Nephron progenitor cell (in vitro differentiated cells): ENCODE results near the gene TSC2.
A peak's percentile ranks its signal among the peaks of the same experiment; 100 is the strongest.

ENCODE experiments used
- DNase-seq: peaks from one replicate; pipeline ENCODE4 v3.0.0; 2021
- H3K27ac Mint-ChIP-seq: 2 replicates; pipeline ENCODE4 v1.8.0; 2021; ENCODE audit warnings: mild to moderate bottlenecking, moderate library complexity, mixed read lengths
- H3K27me3 Mint-ChIP-seq: 2 replicates; pipeline ENCODE4 v1.8.0; 2021; ENCODE audit warnings: mild to moderate bottlenecking, low read depth, mixed read lengths; ENCODE audit not compliant: poor library complexity
- H3K36me3 Mint-ChIP-seq: 2 replicates; pipeline ENCODE4 v1.8.0; 2021; ENCODE audit warnings: low read depth, mixed read lengths
- H3K4me1 Mint-ChIP-seq: 2 replicates; pipeline ENCODE4 v1.8.0; 2021; ENCODE audit warnings: mixed read lengths
- H3K4me3 Mint-ChIP-seq: 2 replicates; pipeline ENCODE4 v1.8.0; 2021; ENCODE audit warnings: mild to moderate bottlenecking, moderate library complexity, mixed read lengths
- H3K9me3 Mint-ChIP-seq: 2 replicates; pipeline ENCODE4 v1.8.0; 2021; ENCODE audit warnings: mild to moderate bottlenecking, moderate library complexity, mixed read lengths
- TF ChIP-seq, protein P1 (sequence below): fragments of 200-600 bp; sonication (generic); IDR thresholded peaks from 2 replicates; pipeline ENCODE4 v1.5.0; 2021; ENCODE audit warnings: antibody characterized with exemption

Gene TSC2

DNA sequence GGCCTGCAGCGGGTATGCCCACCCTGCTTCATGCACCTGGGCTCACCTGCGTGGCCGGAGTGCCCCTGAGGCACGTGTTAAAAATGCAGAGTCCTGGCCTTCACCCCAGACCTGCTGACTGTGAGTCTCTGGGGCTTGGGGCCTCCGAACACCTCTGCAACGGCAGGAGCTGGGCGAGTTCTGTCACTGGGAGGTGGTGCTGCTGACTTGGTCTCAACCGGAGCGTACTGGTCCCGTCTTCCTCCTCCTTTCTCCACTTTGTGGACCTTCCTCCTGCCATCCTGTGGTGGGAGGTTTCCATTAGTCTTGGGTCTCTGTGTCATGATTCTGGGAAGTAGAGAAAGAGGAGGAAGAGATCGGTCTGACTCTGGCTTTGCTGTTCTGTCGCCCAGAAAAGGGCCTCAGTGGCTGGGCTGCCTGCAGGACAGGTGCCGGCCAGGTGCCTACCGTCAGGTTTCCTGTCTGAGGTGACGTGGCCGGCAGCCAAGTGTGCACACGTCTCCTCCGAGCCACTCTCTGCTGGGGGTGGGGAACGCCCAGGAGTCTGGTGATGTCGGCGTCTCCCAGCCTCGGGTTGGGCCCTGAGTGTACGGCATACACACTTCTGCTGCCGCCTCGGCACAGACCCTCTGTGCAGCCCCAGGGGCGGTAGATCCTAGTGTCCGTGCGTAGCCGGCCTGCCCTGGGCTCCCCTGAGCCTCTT, 6.9 kb downstream of the TSC2 start:
- no peaks in the 10 kb centered on the region for H3K9me3 Mint-ChIP-seq
- H3K4me1 Mint-ChIP-seq, result peaks cover 17% of the 10 kb centered on the region
- no peak overlapping the region for H3K27ac Mint-ChIP-seq
- H3K36me3 Mint-ChIP-seq, result peaks cover 11% of the 10 kb centered on the region
- no peak for DNase-seq
- no peak overlapping the region for H3K4me3 Mint-ChIP-seq
- TF ChIP-seq, protein P1, sequence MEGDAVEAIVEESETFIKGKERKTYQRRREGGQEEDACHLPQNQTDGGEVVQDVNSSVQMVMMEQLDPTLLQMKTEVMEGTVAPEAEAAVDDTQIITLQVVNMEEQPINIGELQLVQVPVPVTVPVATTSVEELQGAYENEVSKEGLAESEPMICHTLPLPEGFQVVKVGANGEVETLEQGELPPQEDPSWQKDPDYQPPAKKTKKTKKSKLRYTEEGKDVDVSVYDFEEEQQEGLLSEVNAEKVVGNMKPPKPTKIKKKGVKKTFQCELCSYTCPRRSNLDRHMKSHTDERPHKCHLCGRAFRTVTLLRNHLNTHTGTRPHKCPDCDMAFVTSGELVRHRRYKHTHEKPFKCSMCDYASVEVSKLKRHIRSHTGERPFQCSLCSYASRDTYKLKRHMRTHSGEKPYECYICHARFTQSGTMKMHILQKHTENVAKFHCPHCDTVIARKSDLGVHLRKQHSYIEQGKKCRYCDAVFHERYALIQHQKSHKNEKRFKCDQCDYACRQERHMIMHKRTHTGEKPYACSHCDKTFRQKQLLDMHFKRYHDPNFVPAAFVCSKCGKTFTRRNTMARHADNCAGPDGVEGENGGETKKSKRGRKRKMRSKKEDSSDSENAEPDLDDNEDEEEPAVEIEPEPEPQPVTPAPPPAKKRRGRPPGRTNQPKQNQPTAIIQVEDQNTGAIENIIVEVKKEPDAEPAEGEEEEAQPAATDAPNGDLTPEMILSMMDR, result no peak
- no peaks in the 10 kb centered on the region for H3K27me3 Mint-ChIP-seq

DNA sequence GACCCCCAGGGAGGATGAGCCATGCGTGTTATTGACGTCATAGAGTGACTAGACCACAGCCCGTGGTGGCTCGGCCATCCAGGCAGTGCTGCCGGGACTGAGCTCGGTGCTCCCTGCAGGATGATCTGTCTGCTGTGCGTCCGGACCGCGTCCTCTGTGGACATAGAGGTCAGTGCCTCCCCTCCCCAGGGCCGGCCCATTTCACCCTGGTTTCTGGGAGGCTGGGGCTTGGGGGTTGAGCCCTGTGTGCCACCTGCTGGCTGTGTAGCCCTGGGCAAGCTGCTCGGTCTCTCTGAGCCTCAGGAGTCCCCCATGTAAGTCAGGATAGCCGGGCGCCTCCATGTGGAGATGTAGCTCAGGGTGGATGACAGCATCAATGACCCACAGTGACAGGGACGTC, 8.3 kb downstream of the TSC2 start:
- no peak for DNase-seq
- Mint-ChIP-seq H3K27me3 (no peaks in the 10 kb centered on the region), H3K9me3 (no peaks in the 10 kb centered on the region), H3K4me3 (no peak overlapping the region), H3K36me3 (peaks cover 10% of the 10 kb centered on the region), H3K4me1 (peaks cover 17% of the 10 kb centered on the region), H3K27ac (peak overlapping the region; percentile 92)
- TF ChIP-seq, protein P1, result no peak

DNA sequence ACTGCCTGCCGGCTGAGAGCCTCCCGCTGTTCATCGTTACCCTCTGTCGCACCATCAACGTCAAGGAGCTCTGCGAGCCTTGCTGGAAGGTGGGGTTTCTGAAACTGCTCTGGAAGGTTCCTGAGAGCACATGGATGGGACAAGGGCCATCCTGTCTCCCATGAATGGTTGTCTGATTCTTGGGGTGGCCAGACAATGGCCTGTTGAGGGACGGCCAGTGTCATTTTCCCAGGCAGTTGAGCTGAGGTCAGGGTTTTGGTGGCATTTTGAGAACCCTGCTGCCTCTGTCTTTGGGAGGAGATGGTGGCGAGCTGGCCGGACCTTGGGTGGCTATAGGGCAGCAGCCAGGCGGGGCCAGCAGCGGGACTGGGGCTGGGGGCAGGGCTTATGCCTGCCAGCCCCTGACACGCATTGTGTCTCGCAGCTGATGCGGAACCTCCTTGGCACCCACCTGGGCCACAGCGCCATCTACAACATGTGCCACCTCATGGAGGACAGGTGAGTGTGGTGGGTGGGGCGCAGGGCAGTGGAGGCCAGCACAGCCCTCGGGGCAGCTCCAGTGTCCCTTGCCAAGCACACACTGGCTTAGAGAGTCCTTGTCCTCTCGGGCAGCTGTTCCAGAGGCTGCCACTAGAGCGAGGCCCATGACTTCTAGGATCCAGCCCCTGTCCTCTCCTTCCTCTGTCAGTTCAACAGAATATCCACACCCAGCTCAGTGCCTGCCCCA, 9.1 kb downstream of the TSC2 start:
- Mint-ChIP-seq H3K9me3 (no peaks in the 10 kb centered on the region), H3K4me3 (no peak overlapping the region), H3K4me1 (peaks cover 17% of the 10 kb centered on the region), H3K36me3 (peaks cover 3% of the 10 kb centered on the region), H3K27ac (no peak overlapping the region), H3K27me3 (no peaks in the 10 kb centered on the region)
- no peak for DNase-seq
- TF ChIP-seq, protein P1, result peak; percentile 35

DNA sequence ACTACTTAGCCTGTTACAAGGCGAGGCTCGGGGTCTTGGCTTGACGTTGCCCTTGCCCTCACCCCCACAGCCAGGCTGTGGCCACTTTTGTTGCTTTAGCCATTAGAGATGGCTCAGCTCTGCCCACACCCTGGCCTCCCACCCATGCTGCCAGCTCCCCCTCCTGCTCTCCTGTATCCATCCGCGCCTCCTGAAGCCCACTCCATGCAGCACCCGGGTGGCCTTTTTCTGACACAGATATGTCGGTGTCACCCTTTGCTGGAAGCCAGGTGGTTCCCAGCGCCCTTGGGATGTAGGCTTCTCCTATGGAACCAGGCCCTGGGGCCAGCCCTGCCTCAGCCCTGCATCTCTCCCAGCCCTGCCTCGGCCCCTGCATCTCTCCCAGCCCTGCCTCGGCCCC, 9.7 kb downstream of the TSC2 start:
- peaks cover 17% of the 10 kb centered on the region for H3K4me1 Mint-ChIP-seq
- no peak overlapping the region for H3K27ac Mint-ChIP-seq
- no peak overlapping the region for H3K4me3 Mint-ChIP-seq
- TF ChIP-seq, protein P1, result no peak
- no peak for DNase-seq
- H3K36me3 Mint-ChIP-seq, result no peaks in the 10 kb centered on the region
- H3K27me3 Mint-ChIP-seq, result no peaks in the 10 kb centered on the region
- no peaks in the 10 kb centered on the region for H3K9me3 Mint-ChIP-seq

DNA sequence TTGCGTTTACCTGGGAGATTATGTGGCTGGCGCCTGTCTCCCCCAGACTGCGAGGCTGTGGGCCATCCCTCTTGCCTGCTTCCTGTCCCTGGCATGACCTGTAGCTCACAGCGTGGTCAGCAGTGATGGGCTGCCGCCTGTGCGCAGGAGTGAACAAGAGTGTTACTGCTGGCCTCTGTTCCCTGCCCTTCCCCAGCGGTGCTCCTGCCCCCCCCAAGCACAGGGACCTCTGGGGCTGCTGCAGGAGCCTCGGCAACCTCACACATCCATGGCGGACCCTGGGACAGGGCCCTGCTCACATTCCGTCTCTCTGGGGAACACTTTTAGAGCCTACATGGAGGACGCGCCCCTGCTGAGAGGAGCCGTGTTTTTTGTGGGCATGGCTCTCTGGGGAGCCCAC, 10.6 kb downstream of the TSC2 start:
- peak overlapping the region; percentile 25 for H3K4me3 Mint-ChIP-seq
- peaks cover 17% of the 10 kb centered on the region for H3K4me1 Mint-ChIP-seq
- peaks cover 2% of the 10 kb centered on the region for H3K27me3 Mint-ChIP-seq
- H3K36me3 Mint-ChIP-seq, result peaks cover 3% of the 10 kb centered on the region
- H3K27ac Mint-ChIP-seq, result peak overlapping the region; percentile 67
- TF ChIP-seq, protein P1, result no peak
- no peaks in the 10 kb centered on the region for H3K9me3 Mint-ChIP-seq
- DNase-seq, result no peak
